Kidney tubule cell (primary cell): ENCODE data around the gene MIXL1.
"Not testable (repeated sequence)": the region's sequence is repeated elsewhere in the genome, so short reads cannot be mapped to it uniquely, and the experiment has no call there.

Source experiments
- DNase-seq: peaks from one replicate; pipeline ENCODE4 v3.0.0-alpha.2; 2018; ENCODE audit warnings: low spot score

Gene MIXL1

GRCh38 chr1:226215239-226215638, 8.2 kb upstream of the MIXL1 start:
- no peak for DNase-seq

GRCh38 chr1:226216056-226216455, 7.4 kb upstream of the MIXL1 start:
- DNase-seq: no peak

- peak; percentile 17 for DNase-seq
These were observed 6.2 kb upstream of the MIXL1 start for GRCh38 chr1:226217273-226217672.

GRCh38 chr1:226220473-226221189, 2.8 kb upstream of the MIXL1 start:
- no peak for DNase-seq

- DNase-seq: no peak
These were observed 778 bp upstream of the MIXL1 start for GRCh38 chr1:226222686-226223085.

GRCh38 chr1:226223786-226224244, 351 bp downstream of the MIXL1 start:
- peak; percentile 12 for DNase-seq

- DNase-seq: no peak
These were observed 3.1 kb downstream of the MIXL1 start for GRCh38 chr1:226226601-226227000.

GRCh38 chr1:226233293-226233692, 9.8 kb downstream of the MIXL1 start:
- DNase-seq: no peak

- no peak for DNase-seq
These were observed 10.3 kb downstream of the MIXL1 start for GRCh38 chr1:226233806-226234205.

- no peak for DNase-seq
These were observed 13.4 kb downstream of the MIXL1 start for GRCh38 chr1:226236826-226237225.

- DNase-seq: no peak
These were observed 16.0 kb downstream of the MIXL1 start for GRCh38 chr1:226239421-226239820.

GRCh38 chr1:226248091-226248490, 24.6 kb downstream of the MIXL1 start:
- no peak for DNase-seq

GRCh38 chr1:226248796-226249195, 25.3 kb downstream of the MIXL1 start:
- DNase-seq: no peak

GRCh38 chr1:226250511-226250910, 27.0 kb downstream of the MIXL1 start:
- no peak for DNase-seq

- not testable (repeated sequence) for DNase-seq
These were observed 29.4 kb downstream of the MIXL1 start for GRCh38 chr1:226252841-226253240.

GRCh38 chr1:226253933-226254332, 30.5 kb downstream of the MIXL1 start:
- no peak for DNase-seq

- no peak for DNase-seq
These were observed 31.9 kb downstream of the MIXL1 start for GRCh38 chr1:226255380-226255779.

- DNase-seq: no peak
These were observed 38.4 kb downstream of the MIXL1 start for GRCh38 chr1:226261818-226262217.

- peak; percentile 51 for DNase-seq
These were observed 45.1 kb downstream of the MIXL1 start for GRCh38 chr1:226268421-226269124.

- peak; percentile 6 for DNase-seq
These were observed 48.9 kb downstream of the MIXL1 start for GRCh38 chr1:226272233-226272902.

GRCh38 chr1:226274138-226274537, 50.7 kb downstream of the MIXL1 start:
- DNase-seq: no peak

- DNase-seq: no peak
These were observed 52.7 kb downstream of the MIXL1 start for GRCh38 chr1:226276077-226276682.
